ENCODE measurements around the gene ZFP36L2.

GRCh38 chr2:43226558-43226954 lies at the start of gene ZFP36L2:
- no peak for TF ChIP-seq CTCF (IDR thresholded peaks at IDR 0.05; ENCODE audit: extremely low read depth in 1 of 2, insufficient read depth in 1 of 2, low read depth in 1 of 2, low read length in 2 of 2)
- no peak for TF ChIP-seq FOS (IDR thresholded peaks at IDR 0.05; ENCODE audit: borderline replicate concordance, insufficient read depth, low read length)
- no peak for TF ChIP-seq EZH2 (IDR thresholded peaks at IDR 0.05; ENCODE audit: borderline replicate concordance, low read depth, low read length, severe bottlenecking)
- no peak for TF ChIP-seq MAX (IDR thresholded peaks at IDR 0.05; ENCODE audit: insufficient read depth, insufficient read length)
- peak; percentile 99 for TF ChIP-seq POLR2A (IDR thresholded peaks at IDR 0.05; ENCODE audit: low read depth, low read length)
- TF ChIP-seq POLR2AphosphoS5 (IDR thresholded peaks at IDR 0.05; ENCODE audit: insufficient read depth, low read depth, low read length): peak; percentile 99
- no peak for TF ChIP-seq GATA2 (IDR thresholded peaks at IDR 0.05; ENCODE audit: insufficient read depth, insufficient read length, low read depth, low read length)
- TF ChIP-seq MYC (IDR thresholded peaks at IDR 0.05; ENCODE audit: low read depth, low read length): no peak
- no peak for TF ChIP-seq JUN (IDR thresholded peaks at IDR 0.05; ENCODE audit: borderline replicate concordance, insufficient read depth, insufficient read length, low read depth)
